HG03025 (cell line): ENCODE measurements around the gene BEND2.
"Not testable (repeated sequence)": the region's sequence is repeated elsewhere in the genome, so short reads cannot be mapped to it uniquely, and the experiment has no call there.

Source experiments
- ATAC-seq: cut with Tn5 transposase; IDR thresholded peaks from one replicate; pipeline ENCODE4 v1.9.1; 2021; ENCODE audit warnings: mild to moderate bottlenecking, moderate library complexity; ENCODE audit not compliant: unreplicated experiment, low FRiP score

BEND2 gene

DNA sequence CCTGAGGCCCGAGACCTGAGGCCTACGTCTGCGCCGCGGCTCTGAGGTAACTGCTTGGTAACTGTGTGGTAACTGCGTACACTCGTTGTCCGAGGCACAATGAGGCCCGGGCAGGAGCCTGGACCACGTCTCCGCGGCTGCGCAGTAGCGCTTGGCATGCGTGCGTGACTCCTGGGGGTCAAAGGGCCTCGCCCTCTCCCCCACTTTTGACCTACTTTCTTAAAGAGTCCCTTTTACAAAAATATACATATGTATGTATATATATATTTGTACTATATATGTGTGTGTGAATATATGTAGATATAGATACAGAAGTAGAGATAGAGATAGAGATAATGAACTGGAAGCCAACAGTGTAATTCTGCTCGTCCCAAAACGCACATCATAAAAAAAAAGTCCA lies at the start of gene BEND2:
BEND2 (minus strand) TSS at position 101 of the 400 bp plus-strand sequence. CDS start 136 bp downstream, outside the sequence.
- ATAC-seq = no peak

DNA sequence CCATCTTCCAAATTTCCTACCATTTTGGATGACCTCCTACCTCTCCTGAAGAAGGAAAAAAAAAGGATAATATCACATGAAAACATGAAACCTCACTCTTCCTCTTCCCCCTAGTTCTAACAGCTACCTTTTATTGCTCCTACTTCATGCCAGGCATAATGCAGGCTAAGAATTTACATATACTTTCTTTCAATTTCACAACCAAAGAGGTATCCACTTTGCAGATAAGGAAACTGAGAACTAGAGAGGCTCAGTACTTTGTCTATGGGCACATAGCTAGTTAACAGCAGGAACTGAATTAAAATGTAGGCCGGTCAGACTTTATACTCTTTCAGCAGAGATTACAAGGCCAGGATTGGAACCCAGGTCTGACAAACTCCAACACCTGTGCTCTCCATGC lies 34.4 kb upstream of the BEND2 start:
- ATAC-seq = no peak

DNA sequence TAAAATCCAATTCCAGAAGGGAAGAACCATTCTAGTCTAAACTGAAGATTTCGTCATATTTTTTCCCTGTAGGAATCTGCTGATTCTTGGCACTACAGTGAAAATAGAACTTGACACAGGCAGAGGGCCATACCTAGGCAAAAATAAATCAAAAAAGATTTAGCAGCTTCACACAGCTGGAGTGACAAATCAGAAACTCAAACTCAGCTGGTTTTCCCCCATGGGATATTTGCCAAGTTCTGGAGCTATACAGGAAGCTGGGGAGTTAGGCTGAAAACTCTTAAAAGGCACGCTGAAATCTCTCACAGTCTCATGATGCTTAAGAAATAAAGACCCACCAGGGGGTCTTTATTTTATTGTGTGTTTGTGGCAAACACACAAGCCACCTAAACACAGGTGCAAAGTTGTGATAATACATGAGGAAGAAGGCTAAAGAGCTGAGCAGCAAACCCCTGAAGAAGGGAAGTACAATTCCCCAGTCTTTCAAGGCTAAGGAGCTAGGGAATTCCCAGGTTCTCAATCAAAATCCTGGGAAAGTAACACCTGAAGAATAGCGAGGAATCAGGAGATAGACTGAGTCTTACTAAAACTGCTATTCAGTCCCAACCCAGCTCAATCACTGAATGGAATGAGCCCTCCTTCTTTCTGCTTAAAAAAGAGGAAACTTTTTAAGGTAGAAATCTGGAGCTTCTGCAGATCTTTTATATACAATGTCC lies 32.1 kb upstream of the BEND2 start:
- ATAC-seq = no peak

DNA sequence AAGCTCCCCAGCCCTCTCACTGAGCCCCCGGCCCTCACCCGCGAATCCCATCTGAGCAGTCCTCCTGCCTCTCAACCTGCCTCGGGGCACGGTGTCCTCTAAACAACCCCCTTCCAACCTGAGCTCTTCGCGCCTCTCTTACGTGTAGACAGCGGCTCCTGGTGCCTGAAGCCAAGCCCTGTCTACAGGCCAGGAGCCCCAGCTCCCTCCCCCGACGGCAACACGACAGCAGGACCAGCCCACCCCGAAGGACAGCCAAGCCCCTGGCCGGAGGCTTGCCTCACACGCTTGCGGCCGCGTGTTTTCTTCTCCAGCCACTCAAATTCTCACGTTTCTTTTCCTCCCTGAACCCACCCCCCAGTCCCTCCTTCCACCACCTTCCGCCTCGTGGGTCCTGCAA lies 9.0 kb upstream of the BEND2 start:
- ATAC-seq = not testable (repeated sequence)

DNA sequence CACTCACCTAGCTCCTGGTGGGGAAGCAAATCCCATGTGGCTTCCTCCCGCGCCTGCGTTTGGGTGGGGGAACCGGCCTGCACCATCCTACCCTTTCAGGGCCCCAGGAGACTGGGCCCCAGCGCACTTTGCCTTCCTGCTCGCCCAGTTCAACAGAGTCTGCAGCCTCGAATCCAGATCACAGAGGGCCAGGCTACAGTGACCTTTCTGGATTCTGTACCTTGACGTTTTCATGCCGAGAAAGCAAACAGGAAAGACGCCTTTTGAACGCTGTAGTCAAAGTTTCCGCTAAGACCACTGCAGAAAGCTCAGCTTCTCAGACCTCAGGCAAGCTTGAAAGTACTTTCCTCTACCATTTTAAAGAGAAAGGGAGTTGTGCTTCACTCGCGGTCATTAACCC lies 7.4 kb upstream of the BEND2 start:
- ATAC-seq = no peak

DNA sequence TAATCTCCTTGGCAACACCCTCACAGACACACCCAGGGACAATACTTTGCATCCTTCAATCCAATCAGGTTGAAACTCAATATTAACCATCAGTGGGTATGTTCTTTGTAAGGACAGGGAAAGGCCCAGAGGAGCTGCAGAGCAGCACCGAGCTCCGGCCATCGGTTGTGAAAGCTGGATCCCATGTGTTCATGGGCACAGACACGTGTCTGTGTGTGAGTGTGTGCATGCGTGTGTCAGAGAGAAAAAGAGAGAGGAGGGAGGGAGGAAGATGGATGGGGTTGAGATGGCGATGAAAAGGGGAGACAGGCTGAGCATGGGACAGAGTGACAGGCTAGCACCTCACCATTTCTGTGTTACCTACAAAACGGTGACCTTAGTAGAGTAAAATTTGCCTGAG lies 6.8 kb upstream of the BEND2 start:
- ATAC-seq = no peak

DNA sequence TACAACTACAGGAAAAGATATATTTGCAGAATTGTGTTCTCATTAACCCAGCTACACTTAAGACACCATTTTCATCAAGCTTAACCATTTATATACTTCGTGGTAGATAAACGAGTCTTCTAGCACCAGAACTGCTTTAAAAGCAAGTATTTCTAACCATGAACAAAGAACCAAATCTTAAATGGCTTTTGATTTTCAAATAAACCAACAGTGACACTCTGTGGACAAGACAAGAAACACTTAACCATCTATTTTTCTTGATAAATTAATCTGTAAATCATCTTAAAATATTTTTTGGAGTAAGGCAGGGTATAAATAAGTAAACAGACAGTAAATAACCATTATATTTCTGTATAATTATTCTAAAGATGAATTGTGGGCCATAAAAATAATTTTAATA lies 10.2 kb downstream of the BEND2 start:
- no peak for ATAC-seq

DNA sequence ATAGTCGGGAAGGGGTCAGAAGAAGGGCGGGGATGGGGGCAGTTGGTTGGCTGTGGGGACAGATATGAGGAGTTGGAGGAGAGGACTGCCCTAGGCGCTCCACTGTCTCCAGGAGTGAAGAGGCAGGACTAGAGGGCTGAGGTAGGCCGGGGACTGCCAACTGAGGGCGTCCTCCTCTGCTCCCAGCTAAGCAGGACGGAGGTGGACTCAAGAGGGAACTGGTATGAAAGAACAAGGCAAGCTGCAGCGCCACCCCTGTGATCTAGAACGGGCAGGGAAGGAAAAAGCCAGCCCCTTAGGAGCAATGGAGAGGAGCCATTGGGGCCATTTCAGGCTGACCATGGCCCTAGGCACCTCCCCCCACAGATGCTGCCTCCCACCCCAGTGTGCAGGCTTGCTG lies 14.0 kb downstream of the BEND2 start:
- no peak for ATAC-seq

DNA sequence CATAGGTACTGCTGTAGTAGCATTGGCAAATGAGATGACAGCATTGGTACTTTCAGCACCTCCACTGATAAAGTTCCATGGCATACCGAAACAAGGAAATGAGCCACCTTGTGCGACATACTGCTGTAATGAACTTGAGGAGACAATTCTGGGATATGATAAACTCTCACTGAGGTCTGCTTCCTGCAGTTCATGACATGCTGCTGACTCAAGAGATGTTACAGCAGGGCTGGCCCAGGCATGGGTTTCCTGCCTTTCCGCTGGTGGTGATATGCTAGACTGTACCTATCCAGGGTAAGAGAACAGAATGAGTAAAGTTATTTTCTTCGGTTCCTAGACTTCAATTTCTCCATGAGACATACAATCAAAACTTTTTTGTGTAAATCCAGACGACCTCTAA lies 17.1 kb downstream of the BEND2 start:
- ATAC-seq = no peak

DNA sequence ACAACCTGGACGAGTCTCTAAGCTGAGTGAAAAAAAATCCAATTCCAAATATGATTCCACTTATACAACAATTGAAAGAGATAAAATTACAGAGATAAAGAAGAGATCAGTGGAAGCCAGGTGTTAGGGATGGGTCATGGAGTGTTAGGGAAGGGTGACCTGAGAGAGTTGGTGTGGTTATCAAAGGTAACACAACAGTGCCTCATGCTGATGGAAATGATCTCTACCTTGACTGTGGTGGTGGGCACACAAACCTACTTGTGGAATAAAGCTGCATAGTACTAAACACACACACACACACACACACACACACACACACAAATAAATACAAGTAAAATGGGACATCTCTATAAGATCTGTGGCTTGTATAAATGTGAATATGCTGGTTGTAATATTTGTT lies 26.0 kb downstream of the BEND2 start:
- no peak for ATAC-seq

DNA sequence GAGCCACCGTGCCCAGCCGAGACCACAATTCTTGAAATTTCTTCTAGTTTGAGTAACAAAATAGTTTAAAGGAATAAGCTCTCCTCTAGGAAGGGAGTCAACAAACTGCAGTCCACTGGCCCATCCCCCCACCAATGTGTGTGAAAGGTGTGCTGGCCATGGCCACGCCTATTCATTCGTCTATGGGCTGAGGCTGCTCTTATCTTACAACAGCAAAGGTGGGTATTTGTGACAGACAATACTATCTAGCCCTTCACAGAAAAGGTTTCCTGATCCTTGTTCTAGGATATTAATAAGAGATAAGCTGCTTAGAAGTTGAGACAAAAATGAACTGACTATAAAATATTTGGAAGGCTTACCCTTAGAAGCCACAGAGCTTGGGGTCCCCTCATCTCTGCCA lies 41.2 kb downstream of the BEND2 start:
- ATAC-seq = no peak

DNA sequence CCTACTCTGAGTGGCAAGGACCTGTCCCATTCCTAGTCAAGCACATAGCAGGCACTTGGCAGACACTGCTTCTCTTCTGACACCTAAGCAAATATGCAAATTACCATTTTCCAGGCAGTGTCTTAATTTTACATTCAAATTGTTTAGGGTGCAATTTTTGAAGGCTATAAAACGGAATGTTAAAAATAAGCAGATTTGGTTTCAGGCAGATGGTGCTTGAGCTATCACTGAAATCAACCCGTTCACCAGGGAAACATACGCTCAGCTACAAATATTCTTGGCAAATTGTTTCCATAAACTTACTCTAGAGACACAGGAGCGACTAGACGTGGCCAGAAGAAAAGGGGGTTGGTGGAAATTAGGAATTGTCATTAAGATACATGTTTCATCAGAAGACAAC lies 45.7 kb downstream of the BEND2 start:
- ATAC-seq = no peak

DNA sequence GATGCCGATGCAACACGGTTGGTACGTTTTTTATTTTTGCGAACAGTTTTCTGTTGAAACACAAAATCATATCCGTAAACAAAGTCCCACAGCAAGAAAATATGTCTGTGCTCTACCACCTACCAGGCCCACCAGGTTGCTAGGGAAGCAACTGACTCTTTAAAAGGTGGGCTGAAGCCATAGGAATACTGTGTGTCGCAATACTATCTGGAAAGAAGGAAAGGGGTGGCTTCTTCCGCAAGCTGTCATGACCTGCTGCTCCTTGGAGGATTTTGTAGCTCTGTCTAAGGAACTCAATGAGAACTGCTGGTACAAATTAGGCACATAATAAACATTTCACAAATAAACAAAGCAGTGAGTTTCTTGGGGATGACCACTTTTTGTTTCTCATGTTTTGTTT lies 46.5 kb downstream of the BEND2 start:
- ATAC-seq = no peak

DNA sequence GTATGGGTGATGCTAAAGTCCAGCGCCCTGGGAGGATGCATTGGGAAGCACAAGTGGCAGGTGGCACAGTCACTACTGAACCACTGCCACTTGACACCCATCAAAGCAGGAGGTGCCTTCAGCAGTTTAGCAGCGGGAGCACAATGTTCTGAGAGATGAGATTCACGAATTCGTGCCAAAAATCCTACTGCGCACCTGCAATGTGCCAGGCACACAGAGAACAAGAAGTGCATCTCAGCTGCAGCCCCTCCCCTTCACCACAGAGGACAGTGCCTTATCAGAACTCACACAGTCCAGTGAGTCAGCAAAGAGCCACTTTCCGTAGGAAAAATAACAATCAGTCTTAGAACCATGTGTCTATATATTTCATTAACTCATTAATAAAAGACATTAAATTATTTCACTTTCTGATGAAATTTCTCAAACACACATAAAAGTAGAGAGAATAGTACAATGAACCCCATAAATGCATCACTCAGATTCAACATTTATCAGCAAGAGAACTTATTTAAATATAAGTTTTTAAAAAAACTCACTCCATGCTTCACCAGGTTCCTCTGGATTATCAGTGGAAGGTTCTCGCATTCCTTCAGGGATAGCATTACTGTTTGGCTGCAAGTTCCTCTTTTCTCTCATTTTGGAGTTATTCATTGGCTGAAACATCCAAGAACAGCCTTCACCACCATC lies 47.0 kb downstream of the BEND2 start:
- no peak for ATAC-seq

DNA sequence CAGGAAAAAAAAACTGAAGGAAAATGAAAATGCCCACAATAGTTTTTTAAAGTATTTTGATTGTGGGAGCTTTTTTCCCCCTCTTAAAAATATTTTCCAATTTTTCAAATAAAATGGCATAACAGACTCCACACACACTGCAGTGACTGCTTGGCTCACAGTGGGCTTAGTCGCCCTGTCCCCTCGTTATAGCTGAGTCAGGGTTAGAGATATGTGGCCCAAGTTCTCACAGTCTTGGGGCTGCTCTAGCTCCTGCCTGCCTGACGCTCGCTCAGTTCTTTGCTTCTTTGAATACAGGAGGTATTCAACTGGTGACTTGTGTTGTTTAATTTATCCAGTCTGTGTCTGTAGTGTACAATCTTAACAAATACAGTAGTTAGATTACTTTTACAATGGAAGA lies 47.7 kb downstream of the BEND2 start:
- ATAC-seq = no peak

DNA sequence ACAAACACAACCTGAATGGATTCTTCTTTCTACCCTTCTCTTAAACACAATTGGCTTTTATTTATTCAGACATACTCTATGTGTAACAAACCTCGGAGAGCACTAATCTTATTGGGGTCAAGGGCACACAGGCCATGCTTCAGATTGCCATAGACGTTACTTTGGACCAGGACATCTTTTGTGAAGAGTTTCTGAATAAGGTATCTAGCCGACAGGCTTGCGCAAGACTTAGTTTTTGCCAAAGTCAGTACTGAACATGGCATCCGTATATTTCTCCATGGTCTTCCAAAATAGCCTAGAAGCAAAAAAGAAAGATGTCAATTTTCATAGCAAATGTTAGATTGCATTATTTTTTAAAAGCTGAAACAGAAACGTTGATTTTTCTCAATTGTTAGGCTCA lies 49.8 kb downstream of the BEND2 start:
- no peak for ATAC-seq

DNA sequence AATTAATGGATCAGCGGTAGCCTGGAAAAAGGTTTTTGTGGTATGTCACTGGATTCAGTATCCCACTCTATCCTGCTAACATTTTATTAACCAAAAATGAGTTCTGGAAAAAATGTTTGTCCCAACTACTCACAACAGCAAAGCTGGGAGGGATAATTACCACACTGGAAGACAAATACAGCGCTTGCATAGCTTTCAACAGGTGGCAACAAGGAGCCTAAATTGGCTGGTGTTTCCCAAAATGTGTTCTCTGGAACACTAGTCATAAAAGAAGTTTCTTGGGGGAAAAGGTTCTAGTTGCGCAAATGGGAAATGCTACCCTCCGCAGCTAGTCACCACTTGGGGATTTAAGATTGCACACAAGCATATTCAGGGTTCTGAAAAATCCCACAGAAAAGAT lies 54.6 kb downstream of the BEND2 start:
- ATAC-seq = no peak

DNA sequence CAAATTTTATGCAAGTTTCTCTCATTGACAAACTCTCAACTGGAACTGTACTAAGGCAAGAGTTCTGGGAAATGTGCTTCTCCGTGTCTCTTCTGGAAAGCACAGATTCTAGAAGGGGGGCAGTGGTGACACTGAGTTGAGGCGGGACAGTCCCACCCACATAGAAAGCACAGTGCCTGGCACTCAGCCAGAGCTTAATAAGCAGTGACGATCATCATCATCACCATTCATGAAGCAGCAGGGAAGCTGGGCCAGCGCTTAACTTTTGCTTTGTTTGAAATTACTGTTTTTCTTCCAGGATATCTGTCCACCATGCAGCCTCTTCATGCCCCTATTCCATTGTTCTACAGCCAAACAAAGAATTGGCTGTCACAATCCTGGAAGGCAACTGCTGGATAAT lies 60.3 kb downstream of the BEND2 start:
- no peak for ATAC-seq

DNA sequence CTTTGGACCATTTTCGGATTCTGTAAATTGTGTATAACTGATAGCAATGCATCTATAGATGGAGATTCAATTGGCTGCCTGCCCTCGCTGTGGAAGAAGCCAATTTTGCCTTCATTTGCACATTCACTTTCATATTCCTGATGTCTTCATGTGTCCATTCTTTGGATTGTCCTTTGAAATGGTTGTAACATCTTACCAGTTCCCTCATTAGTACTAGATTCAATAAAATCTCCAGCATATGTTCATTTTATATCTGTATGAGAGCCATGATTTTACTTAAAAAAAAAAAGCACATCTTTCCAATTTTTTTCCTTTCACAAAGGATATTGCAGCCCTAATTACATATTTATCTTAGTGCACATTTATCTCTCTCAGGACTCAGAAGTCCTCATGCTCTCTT lies 61.7 kb downstream of the BEND2 start:
- ATAC-seq = no peak

DNA sequence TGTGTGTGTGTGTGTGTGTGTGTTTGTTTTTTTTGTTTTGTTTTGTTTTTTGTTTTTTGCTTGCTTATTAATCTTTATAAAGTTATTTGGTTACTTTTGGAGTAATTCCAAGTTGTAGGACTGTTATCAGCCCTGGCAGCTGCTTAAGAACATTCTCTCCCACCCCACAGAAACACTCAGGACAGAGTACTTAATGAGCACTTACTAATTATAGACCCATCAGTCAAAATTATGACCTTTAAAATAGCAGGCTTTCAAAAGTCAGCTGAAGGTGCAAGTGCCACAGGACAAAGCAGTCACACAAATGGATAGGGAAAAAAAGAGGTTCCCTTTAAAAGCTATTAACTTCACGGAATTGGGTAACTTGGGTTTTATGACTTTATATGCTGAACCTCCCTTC lies 69.0 kb downstream of the BEND2 start:
- no peak for ATAC-seq

DNA sequence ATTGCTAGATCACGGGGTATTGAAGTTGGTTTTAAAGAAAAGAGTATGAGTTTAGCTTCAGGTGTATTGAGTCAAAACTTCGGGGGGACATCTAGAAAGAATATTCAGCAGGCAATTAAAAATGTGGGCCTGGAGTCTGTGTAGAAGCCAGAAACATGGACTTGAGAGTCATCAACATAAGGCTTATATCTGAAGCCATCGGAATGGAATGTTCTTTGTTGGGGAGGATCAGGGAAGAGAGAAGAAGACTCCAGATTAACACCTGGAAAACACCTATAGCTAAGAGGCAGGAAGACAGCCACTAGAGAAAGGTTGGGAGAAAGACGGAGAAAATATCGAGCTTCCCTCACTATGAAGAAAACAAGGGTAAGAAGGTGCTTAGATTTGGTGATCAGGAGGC lies 69.5 kb downstream of the BEND2 start:
- ATAC-seq = no peak

DNA sequence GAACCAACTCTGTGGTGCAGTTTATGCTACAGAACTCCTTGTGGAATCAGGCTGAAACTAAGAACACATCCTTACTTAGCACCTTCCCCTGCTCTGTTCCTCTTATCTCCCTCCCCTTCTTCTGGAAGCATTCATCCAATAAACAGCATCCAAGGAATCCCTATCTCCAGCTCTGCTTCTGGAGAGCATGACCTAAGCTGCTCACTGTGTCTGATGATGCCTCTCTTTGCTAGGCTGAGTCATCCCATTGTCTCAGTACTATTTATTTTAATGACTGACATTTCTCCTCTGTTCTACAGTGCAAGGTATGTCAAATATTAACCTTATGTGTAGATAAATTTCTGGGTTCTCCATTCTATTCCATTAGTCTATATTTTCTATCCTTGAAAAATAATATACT lies 71.2 kb downstream of the BEND2 start:
- no peak for ATAC-seq
